ENCODE data around the gene ALDH16A1. TPM values are rescaled to one million over a fixed set of nuclear protein-coding genes. Genes with fewer than 3 reads are reported as not detected.

ALDH16A1 gene
- total and polyA plus RNA-seq, 2 of the 8 experiments (the other 6 are each of a cell fraction or from before 2014, with no cell fraction given), result 30.5 to 34.3 TPM

- H3K9me3 ChIP-seq (ENCODE audit: insufficient read depth in 2 of 2, low read depth in 1 of 2, low read length in 1 of 2), result no peaks in the 10 kb centered on the region
- peak overlapping the region; percentile 39 for H4K91ac ChIP-seq (replicated peaks; ENCODE audit: insufficient read length, low read length)
- no peak overlapping the region for H3K56ac ChIP-seq (replicated peaks; ENCODE audit: insufficient read length, low read depth, low read length)
- H3K4me3 ChIP-seq (ENCODE audit: extremely low read depth in 1 of 4, insufficient read depth in 2 of 4, low read depth in 3 of 4, low read length in 4 of 4), result no peak overlapping the region
- H2BK12ac ChIP-seq (ENCODE audit: low read depth, low read length), result 0 out of 2 replicates have a peak overlapping the region, but pooled peaks have one; percentile 68
- no peak overlapping the region for H3K9ac ChIP-seq (replicated peaks in 1 of 4; ENCODE audit: extremely low read depth in 1 of 4, low read depth in 3 of 4, low read length in 3 of 4)
- no peak for FAIRE-seq
- CTCF ChIA-PET (ENCODE audit: partially characterized antibody), result interaction anchor here (0.6 to 14.7 kb wide), 6 partner anchors 8 to 302 kb away, joined by 3 to 291 read pairs (median 4); no protein-coding TSS in a partner anchor
- no peaks in the 10 kb centered on the region for H3K36me3 ChIP-seq (ENCODE audit: control insufficient read depth in 2 of 4, insufficient read depth in 4 of 4, low read length in 3 of 4)
- no peak overlapping the region for H3K14ac ChIP-seq (ENCODE audit: insufficient read length)
- 0 out of 2 replicates have a peak overlapping the region, but pooled peaks have one; percentile 48 for H2BK20ac ChIP-seq (ENCODE audit: low read length)
- no peaks in the 10 kb centered on the region for H3K23me2 ChIP-seq (ENCODE audit: low read depth, low read length)
- no peak overlapping the region for H2BK15ac ChIP-seq (ENCODE audit: low read length)
- no peak overlapping the region for H3K23ac ChIP-seq (ENCODE audit: insufficient read length)
- no peak overlapping the region for H2AK5ac ChIP-seq (ENCODE audit: low read depth, low read length)
- no peak overlapping the region for H2BK120ac ChIP-seq (replicated peaks; ENCODE audit: low read depth, low read length)
- no peak overlapping the region for H3K27ac ChIP-seq (ENCODE audit: low read depth, low read length)
- no peak overlapping the region for H3K4me2 ChIP-seq (ENCODE audit: insufficient read depth in 1 of 2, low read depth in 2 of 2, low read length in 2 of 2)
- H3K18ac ChIP-seq (ENCODE audit: extremely low read depth, low read length), result no peak overlapping the region
- no peak overlapping the region for H4K5ac ChIP-seq (ENCODE audit: insufficient read length, low read depth, low read length)
- no peaks in the 10 kb centered on the region for H3K27me3 ChIP-seq (replicated peaks in 1 of 4; ENCODE audit: control insufficient read depth in 3 of 4, extremely low read depth in 1 of 4, insufficient read depth in 3 of 4, low read length in 3 of 4)
- H3K4me1 ChIP-seq (replicated peaks in 1 of 4; ENCODE audit: control insufficient read depth in 3 of 4, insufficient read depth in 4 of 4, low read length in 3 of 4), result peaks cover 0 to 5% (median 0%) of the 10 kb centered on the region in 4 experiments; a peak in 1 of 7 replicates
- H2AFZ ChIP-seq (ENCODE audit: low read length), result no peak overlapping the region
- H3K4ac ChIP-seq (replicated peaks; ENCODE audit: insufficient read length, low read depth, low read length), result no peak overlapping the region
- no peak overlapping the region for H2BK5ac ChIP-seq (ENCODE audit: low read depth, low read length)
- H3K79me1 ChIP-seq (ENCODE audit: low read depth, low read length), result no peaks in the 10 kb centered on the region
- no peaks in the 10 kb centered on the region for H3K79me2 ChIP-seq (ENCODE audit: control insufficient read depth in 1 of 2, insufficient read depth in 2 of 2, low read length in 2 of 2)
- H4K20me1 ChIP-seq (replicated peaks in 1 of 2; ENCODE audit: control insufficient read depth in 1 of 2, insufficient read depth in 2 of 2, low read length in 2 of 2), result no peaks in the 10 kb centered on the region
- 97% methylated on average over 5 of the region's 5 CpGs; no CpG with 5 or more reads in 1 of the 2 experiments for WGBS, 2 experiments (ENCODE audit: extremely low coverage in 1 of 2, insufficient coverage in 1 of 2, insufficient read length in 1 of 2, insufficient replicate concordance in 2 of 2, low coverage in 1 of 2, low lambda C conversion rate in 2 of 2, missing lambda C conversion rate in 1 of 2)
- DNase-seq (ENCODE audit: low read depth in 1 of 2, low spot score in 2 of 2), result no peak
- H4K8ac ChIP-seq (ENCODE audit: extremely low read depth, insufficient read depth, low read length), result no peak overlapping the region; the same call in 1 of the 2 replicates
- POLR2A ChIA-PET (ENCODE audit: partially characterized antibody), result interaction anchor here (0.8 to 3.3 kb wide), 4 partner anchors 17 to 70 kb away, joined by 3 to 13 read pairs (median 4); partner anchors contain the start of gene GFY
- TF ChIP-seq GABPA (IDR thresholded peaks at IDR 0.05; ENCODE audit: borderline replicate concordance, insufficient read depth, low read length) (no peak), CTCF (IDR thresholded peaks at IDR 0.05; ENCODE audit: control extremely low read depth in 1 of 3, insufficient read depth in 1 of 3, low read depth in 1 of 3, low read length in 3 of 3) (no peak), EP300 (IDR thresholded peaks at IDR 0.05; ENCODE audit: borderline replicate concordance in 1 of 2, low read depth in 2 of 2, low read length in 2 of 2) (no peak), SIRT6 (IDR thresholded peaks at IDR 0.05; ENCODE audit: low read length) (no peak), POLR2A (IDR thresholded peaks at IDR 0.05; ENCODE audit: control extremely low read depth in 1 of 2, low read depth in 2 of 2, low read length in 2 of 2) (no peak), BRCA1 (IDR thresholded peaks at IDR 0.05; ENCODE audit: low read depth, low read length) (no peak), MAX (IDR thresholded peaks at IDR 0.05) (no peak), RXRA (IDR thresholded peaks at IDR 0.05; ENCODE audit: insufficient read depth, low read depth, low read length) (no peak)
- TF ChIP-seq, protein P1, sequence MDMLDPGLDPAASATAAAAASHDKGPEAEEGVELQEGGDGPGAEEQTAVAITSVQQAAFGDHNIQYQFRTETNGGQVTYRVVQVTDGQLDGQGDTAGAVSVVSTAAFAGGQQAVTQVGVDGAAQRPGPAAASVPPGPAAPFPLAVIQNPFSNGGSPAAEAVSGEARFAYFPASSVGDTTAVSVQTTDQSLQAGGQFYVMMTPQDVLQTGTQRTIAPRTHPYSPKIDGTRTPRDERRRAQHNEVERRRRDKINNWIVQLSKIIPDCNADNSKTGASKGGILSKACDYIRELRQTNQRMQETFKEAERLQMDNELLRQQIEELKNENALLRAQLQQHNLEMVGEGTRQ (IDR thresholded peaks at IDR 0.05; ENCODE audit: low read length), result no peak
Observed at GRCh38 chr19:49409441-49410029, 43.5 kb upstream of the ALDH16A1 start.

Data from H1 (cell line).